CD4-positive, alpha-beta T cell treated with Interleukin-21 for 1 hour (primary cell): ENCODE measurements around the gene SAMD1.

Source experiments
- DNase-seq: peaks from one replicate; pipeline ENCODE4 v3.0.0-alpha.2; 2020

The SAMD1 gene

GRCh38 chr19:14090509-14091080, at the start of gene SAMD1:
SAMD1 (minus strand) TSS chr19:14090751.
- peak; percentile 91 for DNase-seq

GRCh38 chr19:14139944-14140343, 49.4 kb upstream of the SAMD1 start:
- DNase-seq, result no peak

DNA sequence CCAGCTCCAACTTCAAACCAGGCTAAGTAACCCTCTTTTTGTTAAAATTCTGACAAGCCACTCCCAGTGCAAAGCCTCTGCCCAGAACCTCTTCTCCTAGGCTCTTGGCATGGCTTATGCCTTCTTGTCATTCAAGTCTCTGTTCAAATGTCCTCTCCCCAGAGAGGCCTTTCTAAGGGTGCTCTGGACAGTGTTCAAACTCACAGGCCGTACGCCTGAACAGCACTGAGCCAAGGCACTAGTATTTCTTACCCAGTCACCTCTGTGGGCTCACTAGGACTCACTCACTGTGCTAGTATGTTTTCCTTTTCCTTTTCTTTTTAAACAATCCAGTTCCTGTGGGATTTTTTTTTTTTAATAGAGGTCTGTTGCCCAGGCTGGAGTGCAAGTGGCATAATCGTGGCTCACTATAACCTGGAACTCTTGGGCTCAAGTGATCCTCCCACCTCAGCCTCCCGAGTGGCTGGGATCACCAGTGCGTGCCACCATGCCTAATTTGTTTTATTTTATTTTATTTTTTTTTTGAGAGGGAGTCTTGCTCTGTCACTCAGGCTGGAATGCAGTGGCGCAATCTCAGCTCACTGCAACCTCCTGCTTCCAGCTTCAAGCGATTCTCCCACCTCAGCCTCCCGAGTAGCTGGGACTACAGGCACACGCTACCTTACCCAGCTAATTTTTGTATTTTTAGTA, 48.2 kb upstream of the SAMD1 start:
- DNase-seq, result no peak

- peak; percentile 99 for DNase-seq
Measured at GRCh38 chr19:14136509-14137281, 46.1 kb upstream of the SAMD1 start, which contains the start of gene ASF1B. ASF1B (minus strand) TSS chr19:14136589; CDS start chr19:14136456, 133 bp downstream.

DNA sequence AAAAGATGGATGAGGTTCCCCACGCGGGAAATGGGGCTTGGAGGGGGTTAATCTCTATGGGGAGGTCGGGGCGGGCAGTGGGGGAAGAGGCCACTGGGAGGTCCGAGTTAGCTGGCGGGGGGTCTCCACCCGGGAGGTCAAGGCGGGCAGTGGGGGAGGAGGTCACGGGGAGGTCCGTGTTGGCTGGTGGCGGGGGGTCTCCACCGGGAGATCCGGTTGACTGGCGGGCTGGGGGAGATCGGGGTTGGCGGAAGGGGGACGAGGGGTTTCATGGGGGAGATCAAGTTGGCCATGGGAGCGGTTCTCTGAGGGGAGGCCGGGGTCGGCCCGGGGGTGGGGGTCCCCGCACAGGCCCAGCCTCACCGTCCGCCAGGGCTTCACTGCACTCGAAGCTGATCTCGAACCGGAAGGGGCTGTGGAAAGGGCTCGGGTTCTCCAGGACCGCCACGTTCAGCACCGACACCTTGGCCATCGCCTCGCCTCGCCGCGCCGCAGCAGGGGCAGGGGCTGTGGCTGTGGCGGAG, 45.5 kb upstream of the SAMD1 start:
- DNase-seq, result no peak

GRCh38 chr19:14135355-14135754, 44.8 kb upstream of the SAMD1 start:
- DNase-seq, result no peak

GRCh38 chr19:14127929-14128509, 37.5 kb upstream of the SAMD1 start:
- no peak for DNase-seq

DNA sequence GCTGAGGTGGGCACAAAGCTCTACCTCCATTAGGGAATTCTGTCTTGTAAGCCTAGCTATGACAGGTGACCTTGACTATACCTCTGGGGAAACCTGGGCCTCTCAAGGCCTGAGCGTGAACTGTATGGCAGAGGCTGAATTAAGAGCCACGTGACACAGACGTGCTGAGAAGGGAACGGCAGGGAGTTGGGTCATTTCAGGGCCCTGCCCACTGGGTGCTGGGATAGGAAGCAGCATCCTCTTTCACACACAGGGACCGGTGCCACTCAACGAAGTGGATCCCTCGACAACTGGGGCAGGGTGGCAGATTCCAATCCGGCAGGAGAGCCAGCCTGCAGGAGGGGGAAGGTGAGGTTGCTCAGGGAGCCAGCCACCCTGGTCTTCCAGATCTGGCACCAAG, 36.6 kb upstream of the SAMD1 start:
- DNase-seq, result no peak

DNA sequence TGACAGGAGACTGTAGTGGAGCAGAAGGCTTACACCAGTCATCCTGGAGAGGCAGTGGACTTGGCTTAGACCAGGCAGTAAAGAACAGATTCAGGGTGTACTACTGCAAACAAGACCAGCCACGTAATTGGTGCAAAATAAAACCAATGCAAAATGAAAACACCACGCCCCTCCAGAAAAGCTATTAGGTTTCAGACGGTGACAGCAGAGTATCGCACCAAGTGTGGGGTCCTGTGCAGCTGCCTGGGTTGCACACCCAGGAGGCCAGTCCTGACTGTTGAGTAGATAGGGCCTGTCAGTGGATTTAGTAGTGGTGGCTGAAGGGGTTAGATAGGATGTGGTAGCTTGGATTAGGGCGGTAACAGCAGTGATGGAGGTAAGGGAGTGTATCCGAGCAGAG, 32.4 kb upstream of the SAMD1 start:
- no peak for DNase-seq

DNA sequence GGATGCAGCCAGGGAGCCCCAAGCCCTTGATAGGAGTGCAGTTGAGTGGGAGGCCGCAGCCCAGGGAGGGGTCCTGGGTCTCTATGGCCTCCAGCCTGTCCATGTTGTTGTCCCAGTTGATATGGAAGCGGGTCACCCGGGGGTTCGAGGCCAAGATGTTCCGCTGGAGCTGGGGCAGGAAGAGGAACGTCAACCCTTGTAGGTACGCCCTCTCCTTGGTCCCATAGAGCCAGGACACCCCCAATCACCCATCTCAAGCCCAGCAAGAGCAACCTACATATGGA, 29.9 kb upstream of the SAMD1 start:
- DNase-seq, result no peak

- no peak for DNase-seq
Measured at GRCh38 chr19:14119644-14120496, 29.3 kb upstream of the SAMD1 start.

DNA sequence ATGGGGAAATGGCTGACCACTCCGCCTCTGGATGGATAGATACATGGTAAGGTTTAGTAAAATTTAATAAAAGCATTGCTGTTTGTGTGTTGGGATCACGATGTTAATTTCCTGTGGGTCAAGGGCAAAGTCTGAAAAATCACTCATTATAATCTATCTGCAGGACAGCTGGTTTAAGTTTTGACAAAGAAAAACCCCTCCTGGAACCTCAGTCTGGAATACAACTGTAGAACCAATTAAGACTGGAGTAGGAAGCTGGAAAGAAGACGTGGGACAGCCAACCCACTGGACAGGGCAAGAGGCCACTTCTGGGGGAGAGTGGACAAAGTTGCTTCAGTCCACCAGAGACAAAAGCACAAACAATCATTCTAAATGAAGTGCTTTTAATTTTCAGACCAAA, 28.6 kb upstream of the SAMD1 start:
- DNase-seq, result no peak

DNA sequence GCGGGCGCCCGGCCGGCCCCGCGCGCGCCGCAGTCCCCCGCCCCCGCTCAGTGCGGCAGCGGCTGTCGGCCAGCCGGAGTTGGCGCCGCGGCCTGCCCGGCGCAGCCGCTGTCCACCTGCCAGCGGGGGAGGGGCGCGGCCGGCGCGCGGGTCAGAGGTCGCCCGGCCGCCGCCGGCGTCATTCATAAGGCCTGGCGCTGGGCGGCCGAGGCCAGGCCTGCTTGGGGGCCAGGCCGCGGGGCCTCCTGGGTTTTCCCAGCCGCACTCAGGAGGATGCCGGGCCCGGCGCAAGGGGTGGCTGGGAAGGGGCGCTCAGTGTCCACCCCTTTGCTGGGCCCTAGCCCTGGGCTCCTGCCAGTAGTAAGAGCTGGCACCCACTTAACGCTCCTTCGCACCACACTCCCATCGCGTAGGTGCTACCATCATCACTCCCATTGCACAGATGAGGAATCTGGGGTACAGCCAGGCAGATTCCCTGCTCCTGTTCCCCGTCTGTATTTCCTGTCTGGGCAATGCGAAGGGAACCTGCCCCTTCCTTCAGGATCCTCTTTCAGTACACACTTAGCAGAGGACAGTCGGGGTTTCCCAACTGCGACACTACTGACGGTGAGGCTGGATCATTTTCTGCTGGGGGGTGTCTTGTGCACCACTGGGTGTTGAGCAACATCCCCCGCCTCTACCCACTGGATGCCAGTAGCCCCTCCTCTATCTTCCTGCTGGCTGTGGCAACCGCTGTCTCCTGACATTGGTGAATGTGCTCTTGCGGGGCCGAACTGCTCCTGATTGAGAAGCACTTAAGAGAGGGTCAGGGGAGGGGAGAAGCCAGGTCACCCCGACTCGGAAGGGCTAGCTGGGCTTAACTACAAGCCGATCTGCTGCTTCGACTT, 27.9 kb upstream of the SAMD1 start:
- DNase-seq, result peak; percentile 64

GRCh38 chr19:14117668-14118164, 27.2 kb upstream of the SAMD1 start, which contains the start of gene PRKACA:
PRKACA (minus strand) TSS chr19:14117762; CDS start chr19:14117547, 215 bp downstream.
- peak; percentile 99 for DNase-seq

DNA sequence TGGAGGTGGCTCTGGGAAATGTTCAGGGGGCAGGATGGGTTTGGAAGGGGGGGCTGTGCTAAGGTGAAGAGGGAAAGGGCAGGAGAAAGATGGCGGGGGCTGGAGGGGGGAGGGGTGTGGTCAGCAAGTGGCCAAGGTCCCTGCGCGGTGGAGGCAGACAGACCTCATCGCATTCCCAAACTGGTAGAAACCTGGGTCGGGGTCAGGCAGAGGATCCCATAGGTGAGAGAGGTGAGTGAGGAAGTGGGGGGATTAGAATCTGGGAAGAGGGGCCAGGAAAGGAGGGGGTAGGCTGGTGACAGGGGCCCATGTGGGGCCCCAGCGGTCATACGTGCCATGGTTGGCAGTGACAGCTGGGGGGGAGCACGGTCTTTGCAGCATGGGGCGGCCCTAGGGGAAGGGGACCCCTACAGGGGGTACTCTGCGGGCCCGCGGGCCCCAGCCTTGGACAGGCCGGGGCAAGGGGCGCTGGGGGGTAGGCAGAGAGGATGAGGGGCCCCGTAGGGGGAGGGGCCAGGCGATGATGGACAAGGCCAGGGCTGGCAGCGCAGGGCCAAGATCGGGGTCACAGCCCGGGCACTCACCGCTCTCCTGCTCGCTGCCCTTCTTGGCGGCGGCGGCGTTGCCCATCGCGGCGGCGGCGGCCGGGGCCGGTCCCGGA, 26.5 kb upstream of the SAMD1 start:
- DNase-seq, result no peak

GRCh38 chr19:14116525-14116917, 26.0 kb upstream of the SAMD1 start:
- no peak for DNase-seq

DNA sequence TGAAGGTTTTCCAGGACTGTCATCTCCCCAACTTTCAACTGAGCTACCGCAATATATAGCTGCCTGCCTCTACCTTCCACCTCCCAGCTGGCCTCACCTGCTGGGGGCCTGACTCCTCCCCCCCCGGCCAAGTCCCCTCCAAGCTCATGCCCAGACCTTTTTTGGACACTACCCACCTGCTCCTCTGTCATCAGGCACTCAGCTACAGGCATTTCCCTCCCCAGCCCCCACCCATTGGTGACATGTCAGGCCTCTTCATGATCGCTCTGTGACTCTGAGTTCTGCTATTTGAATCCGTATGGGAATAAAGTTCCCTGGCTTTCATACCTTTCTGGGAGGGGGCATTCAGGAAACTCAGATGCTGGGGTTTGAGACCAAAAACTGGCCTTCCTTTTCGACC, 25.2 kb upstream of the SAMD1 start:
- no peak for DNase-seq

DNA sequence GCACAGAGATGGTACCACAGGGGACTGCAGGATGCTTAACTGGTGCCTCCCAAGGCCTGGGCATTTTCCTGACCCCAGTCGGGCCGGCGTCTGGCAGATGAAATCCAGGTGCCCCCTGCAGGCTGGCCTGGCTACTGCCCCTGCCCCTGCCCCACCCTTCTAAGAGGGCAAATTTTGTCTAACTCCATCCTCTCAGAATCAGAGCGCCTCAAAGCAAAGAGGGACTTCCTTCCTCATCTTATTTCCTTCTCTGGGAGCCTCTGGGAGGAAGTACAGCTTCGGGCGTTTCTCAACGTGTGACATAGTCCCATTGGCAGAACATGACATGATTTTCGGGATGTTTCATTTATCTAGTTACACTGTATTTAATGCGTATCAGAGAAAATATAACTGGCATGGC, 24.3 kb upstream of the SAMD1 start:
- peak; percentile 58 for DNase-seq

DNA sequence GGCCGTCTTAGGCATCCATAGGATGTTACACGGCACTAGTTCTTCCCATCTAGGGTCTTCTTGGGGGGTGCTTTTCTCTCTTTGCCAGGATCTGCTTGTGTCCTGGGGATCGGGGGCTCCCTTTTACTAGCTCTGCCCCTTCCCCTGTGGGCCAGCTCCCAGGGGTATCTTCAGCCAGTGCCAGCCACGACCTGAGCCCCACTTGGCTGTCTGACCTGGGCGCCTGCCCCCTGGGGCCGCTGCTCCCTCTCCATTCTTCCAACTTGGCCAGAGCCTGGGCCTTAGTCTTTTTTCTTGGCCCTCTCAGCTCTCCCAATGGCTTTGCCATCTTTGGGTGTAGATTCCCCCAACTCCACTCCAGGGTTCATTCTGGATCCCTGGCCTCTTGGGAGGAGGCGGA, 23.9 kb upstream of the SAMD1 start:
- DNase-seq, result no peak

- peak; percentile 48 for DNase-seq
Measured at GRCh38 chr19:14113762-14114414, 23.3 kb upstream of the SAMD1 start.
